Spleen (tissue), 11 donors: ENCODE measurements around the gene MUC5B. TPM values are rescaled to one million over a fixed set of nuclear protein-coding genes. Genes with fewer than 3 reads are reported as not detected.

ENCODE experiments used
- DNase-seq: peaks from one replicate; pipeline ENCODE4 v3.0.0-alpha.2; 2020
- H3K27ac ChIP-seq, 8 donors: fragments of 200-600 bp; sonication (generic) in 7 of 8; 1 replicate in 4 of 8; 2 replicates in 4 of 8; pipeline versions ENCODE4 v1.5.0 to v1.8.0; 2016 to 2021; ENCODE audit warnings: inconsistent platforms in 4 of 8, mild to moderate bottlenecking in 4 of 8, moderate library complexity in 1 of 8
- H3K27me3 ChIP-seq, 7 donors: fragments of 200-600 bp; sonication (generic) in 6 of 7; replicated peaks in 1 of 7; 1 replicate in 4 of 7; 2 replicates in 3 of 7; pipeline versions ENCODE4 v1.5.0 to v1.8.0; 2016 to 2021; ENCODE audit warnings: inconsistent platforms in 3 of 7, mild to moderate bottlenecking in 1 of 7
- H3K36me3 ChIP-seq, 6 donors: fragments of 200-600 bp; sonication (generic) in 5 of 6; 1 replicate in 4 of 6; 2 replicates in 2 of 6; pipeline versions ENCODE4 v1.5.0 to v1.8.0; 2016 to 2021; ENCODE audit warnings: inconsistent platforms in 2 of 6
- H3K4me1 ChIP-seq, 6 donors: fragments of 200-600 bp; sonication (generic) in 5 of 6; 1 replicate in 3 of 6; 2 replicates in 3 of 6; pipeline versions ENCODE4 v1.5.0 to v1.8.0; 2016 to 2021; ENCODE audit warnings: inconsistent platforms in 3 of 6
- H3K4me3 ChIP-seq, 8 donors: fragments of 200-600 bp; sonication (generic) in 7 of 8; 1 replicate in 4 of 8; 2 replicates in 4 of 8; pipeline versions ENCODE4 v1.5.0 to v1.8.0; 2016 to 2021; ENCODE audit warnings: inconsistent platforms in 4 of 8, mild to moderate bottlenecking in 4 of 8, moderate library complexity in 2 of 8
- H3K9me3 ChIP-seq, 8 donors: fragments of 200-600 bp; sonication (generic) in 7 of 8; 1 replicate in 4 of 8; 2 replicates in 4 of 8; pipeline versions ENCODE4 v1.5.0 to v1.8.0; 2016 to 2021; ENCODE audit warnings: inconsistent platforms in 4 of 8
- CTCF ChIP-seq, 11 experiments: fragments of 200-600 bp in 7 of 11; fragments of 450-650 bp in 4 of 11; sonication (generic) in 4 of 11; IDR thresholded peaks in 8 of 11; conservative IDR thresholded peaks in 3 of 11; 1 replicate in 7 of 11; 2 replicates in 4 of 11; pipeline versions ENCODE4 v1.4.0 to v1.8.0; 2016 to 2021; ENCODE audit warnings: antibody characterized with exemption in 11 of 11, inconsistent platforms in 4 of 11, mild to moderate bottlenecking in 1 of 11
- POLR2A ChIP-seq, 3 donors: fragments of 450-650 bp; IDR thresholded peaks; one replicate each; pipeline ENCODE4 v1.5.1; 2017; ENCODE audit warnings: antibody characterized with exemption in 3 of 3, mild to moderate bottlenecking in 1 of 3
- POLR2AphosphoS5 ChIP-seq, 3 donors: sonication (generic); formaldehyde crosslinking; IDR thresholded peaks; one replicate each; pipeline ENCODE4 v1.5.1; 2017; ENCODE audit warnings: antibody characterized with exemption in 3 of 3
- WGBS, 5 donors: extraction: QIAGEN DNeasy Blood & Tissue Kit in 3 of 5; methylation state at CpG; one replicate each; pipeline versions ENCODE4 v1.1.5 to v1.1.7; 2013 to 2018; 5-methylcytosine and 5-hydroxymethylcytosine counted together
- intact Hi-C: fragments of 100-400 bp; cut with DNase I; formaldehyde crosslinking; loops from one replicate; pipeline ENCODE4 v1.15.0; 2023; ENCODE audit warnings: low total_unique reads
- polyA plus RNA-seq, 3 donors: library from polyadenylated mRNA; stranded (reverse); fragments of 200-250 nt; gene quantifications; one replicate each; pipeline ENCODE4 v1.2.1, GENCODE V29; 2013
- total RNA-seq, 7 donors: library from RNA; depleted of rRNA in 3 of 7; stranded (reverse); fragments of >200 nt in 3 of 7; fragmentation: NEBNext Ultra II Directional in 4 of 7; extraction: Animal tissue kit (Norgen Biotek cat#: 25700) in 4 of 7; gene quantifications; one replicate each; pipeline versions ENCODE4 v1.1.0 to v1.2.1, GENCODE V29; 2016 to 2021
- donor health status: healthy with polysubstance abuse.
- donor health status: DM: no; HTN: no; CAD: no; lungs with moderate emphysema.
- donor health status: DM: no; HTN: no; CAD: no.
- donor health status: Bipolar disorder and iron deficiency.
- donor health status: healthy.
- donor health status: DM: no; HTN: no; CAD: no.
- donor health status: DM: yes; HTN: yes; CAD: no.

The MUC5B gene
- total and polyA plus RNA-seq, 10 donors = under 0.01 to 0.09 (median under 0.01) TPM; not detected in 7

GRCh38 chr11:1238767-1239595 lies 16.1 kb downstream of the MUC5B start:
- Histone ChIP-seq H3K9me3 (peaks cover 0 to 8% (median 0%) of the 10 kb centered on the region in 8 donors), H3K4me3 (no peak overlapping the region), H3K4me1 (no peaks in the 10 kb centered on the region), H3K36me3 (no peaks in the 10 kb centered on the region), H3K27ac (no peak overlapping the region), H3K27me3 (no peaks in the 10 kb centered on the region)
- intact Hi-C loops = no loop called here
- 71 to 95% (median 74%) methylated on average over 17 to 34 of the region's 34 CpGs for WGBS, 5 donors
- TF ChIP-seq CTCF (IDR thresholded peaks at IDR 0.05 in 8 of 11, conservative IDR thresholded peaks at IDR 0.05 in 3 of 11) (no peak), POLR2A (IDR thresholded peaks at IDR 0.05) (no peak), POLR2AphosphoS5 (IDR thresholded peaks at IDR 0.05) (no peak)
- DNase-seq = no peak

- no peaks in the 10 kb centered on the region for H3K27me3 ChIP-seq
- WGBS, 5 donors = 75 to 91% (median 89%) methylated on average over 18 to 23 of the region's 23 CpGs
- intact Hi-C loops = no loop called here
- H3K9me3 ChIP-seq = peaks cover 0 to 8% (median 0%) of the 10 kb centered on the region in 8 donors
- no peaks in the 10 kb centered on the region for H3K4me1 ChIP-seq
- no peak overlapping the region for H3K4me3 ChIP-seq
- no peak overlapping the region for H3K27ac ChIP-seq
- DNase-seq = no peak
- no peaks in the 10 kb centered on the region for H3K36me3 ChIP-seq
- TF ChIP-seq CTCF (IDR thresholded peaks at IDR 0.05 in 8 of 11, conservative IDR thresholded peaks at IDR 0.05 in 3 of 11) (no peak), POLR2A (IDR thresholded peaks at IDR 0.05) (no peak), POLR2AphosphoS5 (IDR thresholded peaks at IDR 0.05) (no peak)
Observed at GRCh38 chr11:1239596-1240205, 16.8 kb downstream of the MUC5B start.

- Histone ChIP-seq H3K36me3 (no peaks in the 10 kb centered on the region), H3K27ac (no peak overlapping the region), H3K4me3 (no peak overlapping the region), H3K27me3 (no peaks in the 10 kb centered on the region), H3K9me3 (peaks cover 0 to 8% (median 0%) of the 10 kb centered on the region in 8 donors), H3K4me1 (no peaks in the 10 kb centered on the region)
- 89 to 97% (median 94%) methylated on average over 15 to 25 of the region's 25 CpGs for WGBS, 5 donors
- TF ChIP-seq CTCF (IDR thresholded peaks at IDR 0.05 in 8 of 11, conservative IDR thresholded peaks at IDR 0.05 in 3 of 11) (no peak), POLR2A (IDR thresholded peaks at IDR 0.05) (no peak), POLR2AphosphoS5 (IDR thresholded peaks at IDR 0.05) (no peak)
- no peak for DNase-seq
- intact Hi-C loops = no loop called here
Observed at GRCh38 chr11:1240771-1241170, 17.9 kb downstream of the MUC5B start.

DNA sequence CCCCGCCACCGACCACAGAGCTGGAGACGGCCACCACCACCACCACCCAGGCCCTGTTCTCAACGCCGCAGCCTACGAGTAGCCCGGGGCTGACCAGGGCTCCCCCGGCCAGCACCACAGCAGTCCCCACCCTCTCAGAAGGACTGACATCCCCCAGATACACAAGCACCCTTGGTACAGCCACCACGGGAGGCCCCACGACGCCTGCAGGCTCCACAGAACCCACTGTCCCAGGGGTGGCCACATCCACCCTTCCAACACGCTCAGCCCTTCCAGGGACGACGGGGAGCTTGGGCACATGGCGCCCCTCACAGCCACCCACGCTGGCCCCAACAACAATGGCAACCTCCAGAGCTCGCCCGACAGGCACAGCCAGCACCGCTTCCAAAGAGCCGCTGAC lies 18.8 kb downstream of the MUC5B start:
- H3K27me3 ChIP-seq = no peaks in the 10 kb centered on the region
- TF ChIP-seq POLR2AphosphoS5 (IDR thresholded peaks at IDR 0.05) (no peak), POLR2A (IDR thresholded peaks at IDR 0.05) (no peak), CTCF (IDR thresholded peaks at IDR 0.05 in 8 of 11, conservative IDR thresholded peaks at IDR 0.05 in 3 of 11) (no peak)
- H3K4me1 ChIP-seq = no peaks in the 10 kb centered on the region
- no peak overlapping the region for H3K4me3 ChIP-seq
- peaks cover 0 to 8% (median 0%) of the 10 kb centered on the region in 8 donors for H3K9me3 ChIP-seq
- DNase-seq = no peak
- no peak overlapping the region for H3K27ac ChIP-seq
- no peaks in the 10 kb centered on the region for H3K36me3 ChIP-seq
- WGBS, 5 donors = 91 to 96% (median 95%) methylated on average over 13 to 20 of the region's 20 CpGs
- intact Hi-C loops = no loop called here
